Endodermal cell (in vitro differentiated cells): ENCODE measurements around the gene PRICKLE2. TPM values are rescaled to one million over a fixed set of nuclear protein-coding genes. Genes with fewer than 3 reads are reported as not detected.

Experiments used
- DNase-seq: peaks from one replicate; pipeline ENCODE4 v3.0.0-alpha.2; 2017
- H3K27ac ChIP-seq: 2 replicates; pipeline ENCODE4 v1.5.1; 2013; ENCODE audit warnings: mild to moderate bottlenecking, low read depth, low read length, moderate library complexity
- H3K27me3 ChIP-seq: 2 replicates; pipeline ENCODE4 v1.6.1; 2013; ENCODE audit warnings: mild to moderate bottlenecking, low read length, moderate library complexity; ENCODE audit not compliant: insufficient read depth, control insufficient read depth, poor library complexity, severe bottlenecking
- H3K36me3 ChIP-seq: 2 replicates; pipeline ENCODE4 v1.7.0; 2013; ENCODE audit warnings: mild to moderate bottlenecking, low read length, moderate library complexity; ENCODE audit not compliant: control insufficient read depth, insufficient read depth
- H3K4me1 ChIP-seq: one replicate; pipeline ENCODE4 v1.7.0; 2013; ENCODE audit warnings: low read length; ENCODE audit not compliant: control insufficient read depth, insufficient read depth
- H3K4me3 ChIP-seq: 2 replicates; pipeline ENCODE4 v1.5.1; 2013; ENCODE audit warnings: mild to moderate bottlenecking, low read length, moderate library complexity
- H3K9ac ChIP-seq: 2 replicates; pipeline ENCODE4 v1.6.1; 2013; ENCODE audit warnings: mild to moderate bottlenecking, low read length, moderate library complexity; ENCODE audit not compliant: poor library complexity, severe bottlenecking; ENCODE audit errors: extremely low read depth
- H3K9me3 ChIP-seq: 2 replicates; pipeline ENCODE4 v1.6.1; 2013; ENCODE audit warnings: mild to moderate bottlenecking, low read length, moderate library complexity; ENCODE audit not compliant: control insufficient read depth
- H3K27ac Mint-ChIP-seq: 2 replicates; pipeline ENCODE4 v1.8.0; 2020; ENCODE audit warnings: mixed read lengths
- H3K27me3 Mint-ChIP-seq: 2 replicates; pipeline ENCODE4 v1.8.0; 2021; ENCODE audit warnings: mild to moderate bottlenecking, mixed read lengths; ENCODE audit not compliant: insufficient read depth
- H3K36me3 Mint-ChIP-seq: 2 replicates; pipeline ENCODE4 v1.8.0; 2020; ENCODE audit warnings: low read depth, mixed read lengths
- H3K4me1 Mint-ChIP-seq: 2 replicates; pipeline ENCODE4 v1.8.0; 2020; ENCODE audit warnings: mixed read lengths
- H3K4me3 Mint-ChIP-seq: 2 replicates; pipeline ENCODE4 v1.8.0; 2020; ENCODE audit warnings: mild to moderate bottlenecking, moderate library complexity, mixed read lengths
- H3K9me3 Mint-ChIP-seq: 2 replicates; pipeline ENCODE4 v1.8.0; 2020; ENCODE audit warnings: mild to moderate bottlenecking, mixed read lengths
- WGBS, 2 experiments: methylation state at CpG; one replicate each; pipeline versions ENCODE4 v1.1.5 to v1.1.7; 2013; ENCODE audit warnings: missing lambda C conversion rate in 2 of 2, mixed read lengths in 1 of 2; ENCODE audit not compliant: insufficient coverage in 1 of 2, insufficient read length in 1 of 2; 5-methylcytosine and 5-hydroxymethylcytosine counted together
- total RNA-seq, 2 donors: library from RNA; stranded (reverse); fragmentation: NEBNext Ultra II Directional in 1 of 2; extraction: Animal tissue kit (Norgen Biotek cat#: 25700) in 1 of 2; gene quantifications; 2 replicates in 1 of 2; 3 replicates in 1 of 2; pipeline ENCODE4 v1.2.1, GENCODE V29; 2021
- TF ChIP-seq, protein P1 (sequence below): fragments of 200-600 bp; sonication (generic); conservative IDR thresholded peaks from 2 replicates; pipeline ENCODE4 v1.5.0; 2021; ENCODE audit warnings: antibody characterized with exemption, mild to moderate bottlenecking

PRICKLE2 gene
- total RNA-seq, 2 donors from 2014 or later = 8.5 to 10.4 TPM

DNA sequence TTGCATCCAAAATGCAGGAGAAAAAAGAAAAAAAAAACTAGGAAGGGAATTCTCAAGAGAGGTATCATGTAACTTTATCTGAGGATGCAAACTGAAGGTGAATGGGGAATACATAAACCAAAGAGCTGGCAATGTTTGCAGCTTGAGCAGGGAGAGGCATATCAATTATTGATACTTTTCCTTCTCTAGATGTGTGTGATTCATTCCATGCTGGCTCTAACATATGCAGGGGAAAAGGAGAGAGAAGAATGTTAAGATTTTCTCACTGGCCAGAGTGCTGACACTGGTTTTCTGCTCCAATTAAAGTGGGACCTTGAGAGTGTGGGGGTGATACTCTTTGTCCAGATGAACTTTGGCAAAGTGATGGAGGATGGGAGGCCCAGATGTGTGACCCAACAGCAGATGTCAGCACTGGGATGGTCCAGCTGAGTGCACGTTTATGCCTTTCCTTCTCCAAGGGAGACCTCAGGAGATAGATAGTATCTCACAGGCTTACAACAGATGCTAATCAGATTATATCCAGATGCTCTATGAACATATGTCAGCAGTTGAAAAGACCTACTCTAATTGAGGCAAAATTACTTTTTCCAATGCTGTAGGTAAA lies 152.0 kb downstream of the PRICKLE2 start:
- H3K4me1 ChIP-seq = peaks cover 7% of the 10 kb centered on the region
- no peak overlapping the region for H3K4me3 Mint-ChIP-seq
- TF ChIP-seq, protein P1, sequence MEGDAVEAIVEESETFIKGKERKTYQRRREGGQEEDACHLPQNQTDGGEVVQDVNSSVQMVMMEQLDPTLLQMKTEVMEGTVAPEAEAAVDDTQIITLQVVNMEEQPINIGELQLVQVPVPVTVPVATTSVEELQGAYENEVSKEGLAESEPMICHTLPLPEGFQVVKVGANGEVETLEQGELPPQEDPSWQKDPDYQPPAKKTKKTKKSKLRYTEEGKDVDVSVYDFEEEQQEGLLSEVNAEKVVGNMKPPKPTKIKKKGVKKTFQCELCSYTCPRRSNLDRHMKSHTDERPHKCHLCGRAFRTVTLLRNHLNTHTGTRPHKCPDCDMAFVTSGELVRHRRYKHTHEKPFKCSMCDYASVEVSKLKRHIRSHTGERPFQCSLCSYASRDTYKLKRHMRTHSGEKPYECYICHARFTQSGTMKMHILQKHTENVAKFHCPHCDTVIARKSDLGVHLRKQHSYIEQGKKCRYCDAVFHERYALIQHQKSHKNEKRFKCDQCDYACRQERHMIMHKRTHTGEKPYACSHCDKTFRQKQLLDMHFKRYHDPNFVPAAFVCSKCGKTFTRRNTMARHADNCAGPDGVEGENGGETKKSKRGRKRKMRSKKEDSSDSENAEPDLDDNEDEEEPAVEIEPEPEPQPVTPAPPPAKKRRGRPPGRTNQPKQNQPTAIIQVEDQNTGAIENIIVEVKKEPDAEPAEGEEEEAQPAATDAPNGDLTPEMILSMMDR = no peak
- no peaks in the 10 kb centered on the region for H3K27me3 ChIP-seq
- H3K9me3 Mint-ChIP-seq = peaks cover 2% of the 10 kb centered on the region
- no peaks in the 10 kb centered on the region for H3K36me3 Mint-ChIP-seq
- H3K27me3 Mint-ChIP-seq = peaks cover 1% of the 10 kb centered on the region
- H3K9ac ChIP-seq = no peak overlapping the region
- H3K4me1 Mint-ChIP-seq = peaks cover 17% of the 10 kb centered on the region
- H3K36me3 ChIP-seq = no peaks in the 10 kb centered on the region
- DNase-seq = no peak
- H3K4me3 ChIP-seq = no peak overlapping the region
- H3K27ac Mint-ChIP-seq = no peak overlapping the region
- WGBS, 2 experiments = 58 to 86% methylated on average over 1 of the region's 1 CpG
- peaks cover 18% of the 10 kb centered on the region for H3K9me3 ChIP-seq
- no peak overlapping the region for H3K27ac ChIP-seq

- Histone ChIP-seq H3K36me3 (no peaks in the 10 kb centered on the region), H3K9me3 (peaks cover 18% of the 10 kb centered on the region), H3K4me1 (peaks cover 8% of the 10 kb centered on the region), H3K9ac (no peak overlapping the region), H3K27me3 (no peaks in the 10 kb centered on the region), H3K4me3 (no peak overlapping the region), H3K27ac (no peak overlapping the region)
- no peaks in the 10 kb centered on the region for H3K36me3 Mint-ChIP-seq
- peaks cover 2% of the 10 kb centered on the region for H3K9me3 Mint-ChIP-seq
- DNase-seq = no peak
- 94 to 96% methylated on average over 2 of the region's 2 CpGs for WGBS, 2 experiments
- no peaks in the 10 kb centered on the region for H3K27me3 Mint-ChIP-seq
- H3K4me3 Mint-ChIP-seq = no peak overlapping the region
- TF ChIP-seq, protein P1 = no peak
- no peak overlapping the region for H3K27ac Mint-ChIP-seq
- H3K4me1 Mint-ChIP-seq = peaks cover 22% of the 10 kb centered on the region
Observed at GRCh38 chr3:64072126-64072525, 153.1 kb downstream of the PRICKLE2 start.

GRCh38 chr3:64070704-64071103 lies 154.6 kb downstream of the PRICKLE2 start:
- TF ChIP-seq, protein P1 = no peak
- Histone ChIP-seq H3K27me3 (no peaks in the 10 kb centered on the region), H3K9ac (no peak overlapping the region), H3K4me3 (no peak overlapping the region), H3K4me1 (peaks cover 3% of the 10 kb centered on the region), H3K36me3 (no peaks in the 10 kb centered on the region), H3K27ac (no peak overlapping the region), H3K9me3 (peaks cover 26% of the 10 kb centered on the region)
- no peak overlapping the region for H3K4me3 Mint-ChIP-seq
- H3K9me3 Mint-ChIP-seq = peaks cover 2% of the 10 kb centered on the region
- peaks cover 1% of the 10 kb centered on the region for H3K27me3 Mint-ChIP-seq
- H3K27ac Mint-ChIP-seq = no peak overlapping the region
- H3K4me1 Mint-ChIP-seq = peaks cover 19% of the 10 kb centered on the region
- DNase-seq = no peak
- H3K36me3 Mint-ChIP-seq = no peaks in the 10 kb centered on the region
